ENCODE measurements around the gene SORT1.

Gene SORT1

GRCh38 chr1:109314795-109315194 is 82.9 kb downstream of the SORT1 start:
- peaks cover 98% of the 10 kb centered on the region for H3K36me3 ChIP-seq
- no peaks in the 10 kb centered on the region for H3K27me3 ChIP-seq
- no peak overlapping the region for H3K27ac ChIP-seq
- no peaks in the 10 kb centered on the region for H3K9me3 ChIP-seq
- H3K4me1 ChIP-seq (ENCODE audit: control insufficient read depth in 1 of 2, insufficient read depth in 1 of 2, low read depth in 1 of 2, low read length in 1 of 2) = no peaks in the 10 kb centered on the region
- H3K4me3 ChIP-seq (ENCODE audit: low read depth in 1 of 2, low read length in 1 of 2) = no peak overlapping the region
- no peak for TF ChIP-seq CTCF (IDR thresholded peaks at IDR 0.05)

- Histone ChIP-seq H3K9me3 (no peaks in the 10 kb centered on the region), H3K27me3 (no peaks in the 10 kb centered on the region), H3K4me3 (ENCODE audit: low read depth in 1 of 2, low read length in 1 of 2) (no peak overlapping the region), H3K36me3 (peaks cover 98% of the 10 kb centered on the region), H3K27ac (no peak overlapping the region), H3K4me1 (ENCODE audit: control insufficient read depth in 1 of 2, insufficient read depth in 1 of 2, low read depth in 1 of 2, low read length in 1 of 2) (no peaks in the 10 kb centered on the region)
- no peak for TF ChIP-seq CTCF (IDR thresholded peaks at IDR 0.05)
These were observed 84.5 kb downstream of the SORT1 start for GRCh38 chr1:109312978-109313775.

GRCh38 chr1:109312246-109312645 is 85.5 kb downstream of the SORT1 start:
- Histone ChIP-seq H3K9me3 (no peaks in the 10 kb centered on the region), H3K36me3 (peaks cover 90% of the 10 kb centered on the region), H3K4me3 (ENCODE audit: low read depth in 1 of 2, low read length in 1 of 2) (no peak overlapping the region), H3K27me3 (no peaks in the 10 kb centered on the region), H3K27ac (no peak overlapping the region), H3K4me1 (ENCODE audit: control insufficient read depth in 1 of 2, insufficient read depth in 1 of 2, low read depth in 1 of 2, low read length in 1 of 2) (peaks cover 3% of the 10 kb centered on the region in 2 experiments)
- TF ChIP-seq CTCF (IDR thresholded peaks at IDR 0.05) = no peak

GRCh38 chr1:109309347-109309746 is 88.4 kb downstream of the SORT1 start:
- H3K9me3 ChIP-seq = no peaks in the 10 kb centered on the region
- H3K27me3 ChIP-seq = no peaks in the 10 kb centered on the region
- peaks cover 61% of the 10 kb centered on the region for H3K36me3 ChIP-seq
- no peak overlapping the region for H3K27ac ChIP-seq
- peaks cover 7 to 9% of the 10 kb centered on the region in 2 experiments for H3K4me1 ChIP-seq (ENCODE audit: control insufficient read depth in 1 of 2, insufficient read depth in 1 of 2, low read depth in 1 of 2, low read length in 1 of 2)
- TF ChIP-seq CTCF (IDR thresholded peaks at IDR 0.05) = no peak
- H3K4me3 ChIP-seq (ENCODE audit: low read depth in 1 of 2, low read length in 1 of 2) = no peak overlapping the region

- Histone ChIP-seq H3K4me1 (ENCODE audit: control insufficient read depth in 1 of 2, insufficient read depth in 1 of 2, low read depth in 1 of 2, low read length in 1 of 2) (peaks cover 7 to 9% of the 10 kb centered on the region in 2 experiments), H3K9me3 (no peaks in the 10 kb centered on the region), H3K27ac (no peak overlapping the region)
These were observed 90.3 kb downstream of the SORT1 start for GRCh38 chr1:109307274-109308021.

More at GRCh38 chr1:109307274-109308021, 90.3 kb downstream of the SORT1 start:
- no peak for TF ChIP-seq CTCF (IDR thresholded peaks at IDR 0.05)
- Histone ChIP-seq H3K36me3 (peaks cover 42% of the 10 kb centered on the region), H3K4me3 (ENCODE audit: low read depth in 1 of 2, low read length in 1 of 2) (no peak overlapping the region), H3K27me3 (no peaks in the 10 kb centered on the region)
